Measurements from ENCODE around the gene GRAMD1B. TPM values are rescaled to one million over a fixed set of nuclear protein-coding genes. Genes with fewer than 3 reads are reported as not detected.

Gene GRAMD1B
- total RNA-seq, 1 experiment from 2014 or later, result 12.7 TPM

- ATAC-seq (no peak), DNase-seq (ENCODE audit: low read depth, low spot score) (no peak)
- Histone ChIP-seq H3K36me3 (ENCODE audit: control insufficient read depth in 1 of 2, insufficient read depth in 2 of 2, low read length in 2 of 2) (no peaks in the 10 kb centered on the region), H4K20me1 (ENCODE audit: insufficient read depth) (no peaks in the 10 kb centered on the region), H3K9ac (ENCODE audit: low read length) (no peak overlapping the region), H3K4me2 (ENCODE audit: low read length) (peak overlapping the region; percentile 75), H3K4me3 (replicated peaks in 1 of 2; ENCODE audit: low read depth in 1 of 2, low read length in 2 of 2) (no peak overlapping the region), H3K79me2 (ENCODE audit: insufficient read depth, low read length) (no peaks in the 10 kb centered on the region), H2AFZ (ENCODE audit: low read depth, low read length, poor library complexity, severe bottlenecking) (no peak overlapping the region), H3K27me3 (ENCODE audit: insufficient read depth, low read length) (no peaks in the 10 kb centered on the region), H3K27ac (ENCODE audit: low read depth, low read length) (no peak overlapping the region), H3K9me3 (ENCODE audit: control insufficient read depth in 1 of 2, insufficient read depth in 1 of 2, low read depth in 1 of 2, low read length in 2 of 2) (no peaks in the 10 kb centered on the region), H3K9me2 (ENCODE audit: insufficient read depth) (no peaks in the 10 kb centered on the region), H3K4me1 (ENCODE audit: control insufficient read depth in 1 of 2, insufficient read depth in 2 of 2, low read length in 2 of 2) (peaks cover 22 to 58% of the 10 kb centered on the region in 2 experiments)
- ChIA-PET CTCF (no interaction called here), RAD21 (ENCODE audit: low non-redundant PET in 1 of 2, low total read pairs in 2 of 2, uncharacterized antibody in 2 of 2, unreplicated experiment in 2 of 2) (no interaction called here), POLR2A (no interaction called here)
- no peak for TF ChIP-seq EZH2phosphoT487 (IDR thresholded peaks at IDR 0.05; ENCODE audit: borderline replicate concordance)
- TF ChIP-seq ZBTB33 (IDR thresholded peaks at IDR 0.05; ENCODE audit: extremely low read depth, insufficient replicate concordance, low read length), result no peak
- intact Hi-C loops (cut with micrococcal nuclease), result no loop called here
- BruUV-seq (replicated peaks), result no TSS peak
These were observed 27.2 kb downstream of the GRAMD1B start for GRCh38 chr11:123457187-123457770.

GRCh38 chr11:123458501-123458900 is 28.4 kb downstream of the GRAMD1B start:
- H4K20me1 ChIP-seq (ENCODE audit: insufficient read depth), result no peaks in the 10 kb centered on the region
- DNase-seq (ENCODE audit: low read depth, low spot score) (no peak), ATAC-seq (no peak)
- no peaks in the 10 kb centered on the region for H3K9me2 ChIP-seq (ENCODE audit: insufficient read depth)
- no peak overlapping the region for H3K9ac ChIP-seq (ENCODE audit: low read length)
- H3K79me2 ChIP-seq (ENCODE audit: insufficient read depth, low read length), result no peaks in the 10 kb centered on the region
- ChIA-PET CTCF (no interaction called here), RAD21 (ENCODE audit: low non-redundant PET in 1 of 2, low total read pairs in 2 of 2, uncharacterized antibody in 2 of 2, unreplicated experiment in 2 of 2) (no interaction called here), POLR2A (no interaction called here)
- intact Hi-C loops (cut with micrococcal nuclease), result no loop called here
- H3K36me3 ChIP-seq (ENCODE audit: control insufficient read depth in 1 of 2, insufficient read depth in 2 of 2, low read length in 2 of 2), result no peaks in the 10 kb centered on the region
- no TSS peak for BruUV-seq (replicated peaks)
- H3K4me1 ChIP-seq (ENCODE audit: control insufficient read depth in 1 of 2, insufficient read depth in 2 of 2, low read length in 2 of 2), result peaks cover 22 to 51% of the 10 kb centered on the region in 2 experiments
- TF ChIP-seq EGR1 (IDR thresholded peaks at IDR 0.05; ENCODE audit: low read depth) (no peak), CTCF (IDR thresholded peaks at IDR 0.05 in 2 of 3, conservative IDR thresholded peaks at IDR 0.05 in 1 of 3; ENCODE audit: borderline replicate concordance in 1 of 3, insufficient read depth in 1 of 3, low read depth in 2 of 3, low read length in 2 of 3) (no peak), ZBTB33 (IDR thresholded peaks at IDR 0.05; ENCODE audit: extremely low read depth, insufficient replicate concordance, low read length) (no peak), TCF7L2 (IDR thresholded peaks at IDR 0.05; ENCODE audit: borderline replicate concordance, extremely low read depth, insufficient read depth, insufficient read length) (no peak), SRF (IDR thresholded peaks at IDR 0.05; ENCODE audit: low read depth) (no peak), CEBPB (IDR thresholded peaks at IDR 0.05; ENCODE audit: low read depth) (no peak), YY1 (IDR thresholded peaks at IDR 0.05; ENCODE audit: extremely low read depth, insufficient replicate concordance, low read depth, low read length) (no peak), EZH2phosphoT487 (IDR thresholded peaks at IDR 0.05; ENCODE audit: borderline replicate concordance) (no peak), SIN3A (IDR thresholded peaks at IDR 0.05; ENCODE audit: low read depth) (no peak)
- TF ChIP-seq, protein P1, sequence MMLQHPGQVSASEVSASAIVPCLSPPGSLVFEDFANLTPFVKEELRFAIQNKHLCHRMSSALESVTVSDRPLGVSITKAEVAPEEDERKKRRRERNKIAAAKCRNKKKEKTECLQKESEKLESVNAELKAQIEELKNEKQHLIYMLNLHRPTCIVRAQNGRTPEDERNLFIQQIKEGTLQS (IDR thresholded peaks at IDR 0.05), result no peak
- H2AFZ ChIP-seq (ENCODE audit: low read depth, low read length, poor library complexity, severe bottlenecking), result no peak overlapping the region
- H3K9me3 ChIP-seq (ENCODE audit: control insufficient read depth in 1 of 2, insufficient read depth in 1 of 2, low read depth in 1 of 2, low read length in 2 of 2), result no peaks in the 10 kb centered on the region
- no peak overlapping the region for H3K4me3 ChIP-seq (replicated peaks in 1 of 2; ENCODE audit: low read depth in 1 of 2, low read length in 2 of 2)
- no peaks in the 10 kb centered on the region for H3K27me3 ChIP-seq (ENCODE audit: insufficient read depth, low read length)
- no peak overlapping the region for H3K4me2 ChIP-seq (ENCODE audit: low read length)
- H3K27ac ChIP-seq (ENCODE audit: low read depth, low read length), result no peak overlapping the region
